ENCODE results near the gene XRCC4. TPM values are rescaled to one million over a fixed set of nuclear protein-coding genes. Genes with fewer than 3 reads are reported as not detected.

The XRCC4 gene
- total RNA-seq, 2 experiments from 2014 or later = 9.9 to 10.8 TPM

DNA sequence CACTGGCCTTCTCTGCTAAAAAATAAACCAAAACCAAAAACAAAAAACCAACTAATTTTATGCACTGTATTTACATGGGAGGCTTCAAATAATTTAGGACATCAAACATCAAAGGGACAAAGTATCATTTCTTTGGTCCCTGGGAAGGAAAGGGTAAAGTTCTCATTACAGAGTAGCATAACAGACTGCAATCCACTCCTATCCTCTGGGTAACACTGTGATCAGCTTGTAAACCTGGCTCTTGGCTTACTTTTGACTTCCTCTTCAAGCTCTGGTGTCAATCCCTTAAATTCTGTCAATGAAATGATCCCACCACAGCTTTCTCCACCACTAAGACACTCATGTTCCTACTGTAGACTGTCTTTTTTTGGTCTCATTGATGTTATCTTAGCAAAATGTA, 324.4 kb downstream of the XRCC4 start:
- CTCF ChIA-PET = no interaction called here
- POLR2A ChIA-PET = no interaction called here

Other genes with a start within 250 kb of the XRCC4 start
- gene TMEM167A, start 153 bp upstream of the XRCC4 start, total RNA-seq = 10 to 100 TPM; 93.2 to 98.5 TPM